GM20000 (cell line): Measurements from ENCODE around the gene RBFOX2.

Source experiments
- DNase-seq: peaks from one replicate; pipeline ENCODE4 v3.0.0; 2012; ENCODE audit warnings: low spot score
- CTCF ChIP-seq: IDR thresholded peaks from 2 replicates; pipeline ENCODE4 v1.5.1; 2012; ENCODE audit warnings: mild to moderate bottlenecking, control low read depth; ENCODE audit errors: extremely low read depth, missing control alignments

Gene RBFOX2

GRCh38 chr22:35882211-35883030, 146.2 kb downstream of the RBFOX2 start:
- DNase-seq = no peak
- TF ChIP-seq CTCF = no peak

GRCh38 chr22:35879351-35879750, 149.3 kb downstream of the RBFOX2 start:
- TF ChIP-seq CTCF = no peak
- DNase-seq = no peak

GRCh38 chr22:35873426-35873825, 155.2 kb downstream of the RBFOX2 start:
- no peak for TF ChIP-seq CTCF

GRCh38 chr22:35872451-35872850, 156.2 kb downstream of the RBFOX2 start:
- no peak for TF ChIP-seq CTCF
- no peak for DNase-seq

More at GRCh38 chr22:35873426-35873825, 155.2 kb downstream of the RBFOX2 start:
- no peak for DNase-seq

GRCh38 chr22:35870517-35871293, 157.9 kb downstream of the RBFOX2 start:
- DNase-seq = no peak
- TF ChIP-seq CTCF = no peak

GRCh38 chr22:35868938-35869337, 159.7 kb downstream of the RBFOX2 start:
- DNase-seq = no peak

More at GRCh38 chr22:35868938-35869337, 159.7 kb downstream of the RBFOX2 start:
- no peak for TF ChIP-seq CTCF
